GM21381 (cell line): ENCODE data around the gene ALG8.
"Not testable (repeated sequence)": the region's sequence is repeated elsewhere in the genome, so short reads cannot be mapped to it uniquely, and the experiment has no call there.

Experiments
- ATAC-seq: cut with Tn5 transposase; IDR thresholded peaks from one replicate; pipeline ENCODE4 v1.9.1; 2021; ENCODE audit warnings: mild to moderate bottlenecking, moderate library complexity; ENCODE audit not compliant: unreplicated experiment

ALG8 gene

DNA sequence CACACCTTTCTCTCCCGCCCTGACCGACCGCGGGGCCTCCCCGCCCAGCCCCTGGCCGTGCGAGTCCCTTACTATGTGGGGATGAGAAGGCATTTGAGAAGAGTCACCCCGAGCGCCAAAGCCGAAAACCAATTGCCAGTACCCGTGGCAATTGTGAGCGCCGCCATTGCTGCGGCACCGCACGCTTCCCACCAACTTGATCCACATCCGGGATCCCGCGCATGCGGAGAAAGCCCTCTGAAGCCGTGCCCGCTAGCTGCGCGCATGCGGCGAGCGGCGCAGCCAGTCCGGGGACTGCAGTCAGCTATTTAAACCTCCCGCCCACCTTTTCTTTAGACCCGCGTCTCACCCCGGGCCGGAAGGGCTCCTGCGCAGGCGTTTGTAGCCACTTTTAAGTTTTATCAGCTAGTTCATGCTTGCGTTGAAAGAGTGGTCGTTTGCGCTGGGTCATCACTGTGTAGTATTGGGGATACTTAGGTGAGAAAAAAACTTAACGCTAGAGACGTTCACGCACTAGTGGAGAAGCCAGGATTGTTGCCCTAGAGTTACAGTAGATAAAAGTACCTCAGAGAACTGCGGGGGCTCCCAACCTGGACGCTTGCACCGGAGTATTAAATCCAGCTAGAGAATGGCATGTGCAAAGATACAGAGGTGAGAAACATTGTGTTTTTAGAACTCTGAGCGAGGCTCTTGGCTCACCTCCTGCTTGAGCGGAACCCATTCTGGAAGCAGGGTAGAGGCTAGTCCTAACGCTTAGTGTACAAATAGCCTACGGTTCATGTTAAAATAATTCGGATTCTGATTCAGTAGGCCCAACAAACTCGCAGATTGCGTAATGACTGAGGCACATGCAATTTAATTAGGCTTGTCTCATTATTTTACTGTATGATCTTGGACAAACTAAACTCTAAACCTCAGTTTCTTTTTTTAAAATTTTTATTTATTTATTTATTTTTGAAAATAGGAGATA is at the start of gene ALG8:
TSS of gene ALG8 (minus strand) at position 205 of the 970 bp plus-strand sequence. CDS start at position 167, 38 bp downstream.
- peak; percentile 92 for ATAC-seq

DNA sequence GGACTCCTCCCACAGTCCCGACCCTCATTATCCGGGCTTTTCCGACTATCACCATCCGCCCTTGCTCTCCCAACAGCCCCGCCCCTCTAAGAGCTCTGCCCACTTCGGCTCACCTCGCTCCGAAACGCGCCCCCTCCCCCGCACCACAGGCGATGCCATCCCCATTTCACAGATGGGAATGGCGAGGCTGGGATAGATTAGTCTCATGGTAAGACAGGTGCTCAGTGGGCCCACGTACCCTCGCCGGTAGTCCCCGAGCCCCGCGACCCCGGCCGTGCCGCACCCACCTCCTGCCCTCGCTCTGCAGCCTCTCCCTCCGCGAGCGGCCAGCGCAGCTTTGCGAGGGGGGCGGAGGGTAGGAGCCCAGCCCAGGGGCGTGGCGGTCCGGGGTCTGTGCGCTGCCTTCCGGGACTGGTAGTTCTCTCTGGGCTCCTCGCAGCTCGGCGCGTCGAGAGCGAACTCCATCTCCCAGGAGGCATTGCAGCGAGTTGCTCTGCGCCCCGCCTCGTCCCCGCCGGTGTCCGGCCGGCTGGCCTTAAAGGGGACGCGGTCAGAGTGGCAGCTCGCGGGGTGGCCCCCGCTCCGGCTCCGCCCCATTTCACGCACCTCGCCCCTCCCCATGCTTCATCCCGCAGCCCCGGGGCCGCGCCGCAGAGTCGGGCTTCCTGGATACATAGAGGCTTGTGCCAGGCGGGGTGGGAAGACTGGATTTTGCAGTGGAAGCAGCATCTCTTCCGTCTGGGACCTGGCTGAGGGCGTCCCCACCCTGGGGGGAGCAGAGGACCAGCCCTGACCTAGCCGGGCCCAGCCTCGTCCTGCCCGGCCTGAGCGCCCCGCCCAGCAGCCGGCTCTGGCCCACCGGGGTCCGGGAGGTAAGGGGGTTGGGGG is 49.1 kb upstream of the ALG8 start, which contains the start of the genes KCTD21 and USP35:
TSS of gene KCTD21 (minus strand) at position 341 of the 888 bp plus-strand sequence. CDS start 14,072 bp downstream, outside the sequence.
TSS of gene USP35 (plus strand) at position 634 of the 888 bp plus-strand sequence. CDS start 7,327 bp downstream, outside the sequence.
- peak; percentile 93 for ATAC-seq

DNA sequence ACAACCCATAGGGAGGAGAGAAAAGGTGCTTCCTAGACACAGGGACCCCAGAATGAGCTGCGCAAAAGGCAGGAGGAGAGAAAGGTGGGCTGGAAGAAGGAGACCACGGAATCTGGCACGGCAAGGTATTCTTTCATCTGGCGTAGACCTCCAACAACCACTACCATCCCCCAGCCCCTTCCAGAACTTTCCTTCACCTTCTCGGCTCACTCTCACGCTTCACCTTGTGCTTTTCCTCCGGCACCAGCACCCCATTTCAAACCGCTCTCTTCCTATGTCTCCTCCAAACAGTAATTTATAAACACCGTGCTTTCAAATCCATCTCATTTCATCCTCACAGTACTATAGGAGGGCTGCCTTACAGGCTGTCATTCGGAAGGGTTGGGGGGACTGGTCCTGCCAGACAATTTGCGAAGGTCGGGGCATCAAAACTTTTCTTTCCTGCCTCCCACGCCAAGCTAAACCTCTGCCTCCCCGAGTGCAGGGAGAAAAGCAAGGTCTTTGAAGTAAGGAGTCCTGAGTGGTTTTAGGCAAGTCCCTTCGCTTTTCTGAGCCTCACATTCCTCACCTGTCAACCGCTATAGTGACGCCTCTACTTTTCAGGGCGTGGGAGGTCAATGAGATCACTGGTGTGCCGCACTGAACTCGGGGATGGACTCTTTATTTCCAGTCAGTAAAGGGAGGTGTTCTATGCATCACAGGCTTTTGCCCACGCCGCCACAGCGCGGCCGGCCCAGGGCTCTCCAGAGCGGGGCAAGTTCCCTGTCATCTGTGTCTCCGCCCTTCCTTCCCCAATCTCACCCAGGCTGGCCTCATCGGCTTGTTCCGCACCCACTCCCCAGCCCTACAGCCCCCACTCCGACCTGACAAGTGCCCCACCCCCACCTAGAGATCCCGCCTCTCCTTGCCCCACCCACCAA is 48.2 kb upstream of the ALG8 start:
- ATAC-seq, result peak; percentile 15

DNA sequence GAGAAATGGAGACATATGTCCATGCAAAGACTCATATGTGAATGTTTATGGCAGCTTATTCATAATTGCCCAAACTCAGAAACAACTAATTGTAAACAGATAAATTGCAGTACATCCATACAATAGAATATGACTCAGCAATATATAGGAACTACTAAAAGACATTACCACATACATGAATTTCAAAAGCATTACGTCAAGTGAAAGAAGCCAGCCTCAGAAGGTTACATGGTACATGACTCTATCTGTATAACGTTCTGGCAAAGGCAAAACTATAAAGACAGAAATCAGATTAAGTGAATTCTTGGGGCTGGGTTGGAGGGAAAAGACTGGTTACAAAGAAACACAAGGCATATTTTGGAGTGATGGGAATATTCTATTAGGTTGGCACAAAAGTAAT is 41.8 kb upstream of the ALG8 start:
- ATAC-seq, result no peak

DNA sequence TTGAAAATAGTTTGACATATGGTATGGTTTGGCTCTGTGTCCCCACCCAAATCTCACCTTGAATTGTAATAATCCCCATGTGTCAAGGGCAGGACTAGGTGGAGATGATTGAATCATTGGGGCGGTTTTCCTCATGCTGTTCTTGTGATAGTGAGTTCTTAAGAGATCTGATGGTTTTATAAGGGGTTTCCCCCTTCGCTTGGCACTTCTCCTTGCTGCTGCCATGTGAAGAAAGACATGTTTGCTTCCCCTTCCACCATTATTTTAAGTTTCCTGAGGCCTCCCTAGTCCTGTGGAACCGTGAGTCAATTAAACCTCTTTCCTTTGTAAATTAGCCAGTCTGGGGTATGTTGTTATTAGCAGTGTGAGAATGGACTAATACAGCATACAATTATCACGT is 41.3 kb upstream of the ALG8 start:
- no peak for ATAC-seq

DNA sequence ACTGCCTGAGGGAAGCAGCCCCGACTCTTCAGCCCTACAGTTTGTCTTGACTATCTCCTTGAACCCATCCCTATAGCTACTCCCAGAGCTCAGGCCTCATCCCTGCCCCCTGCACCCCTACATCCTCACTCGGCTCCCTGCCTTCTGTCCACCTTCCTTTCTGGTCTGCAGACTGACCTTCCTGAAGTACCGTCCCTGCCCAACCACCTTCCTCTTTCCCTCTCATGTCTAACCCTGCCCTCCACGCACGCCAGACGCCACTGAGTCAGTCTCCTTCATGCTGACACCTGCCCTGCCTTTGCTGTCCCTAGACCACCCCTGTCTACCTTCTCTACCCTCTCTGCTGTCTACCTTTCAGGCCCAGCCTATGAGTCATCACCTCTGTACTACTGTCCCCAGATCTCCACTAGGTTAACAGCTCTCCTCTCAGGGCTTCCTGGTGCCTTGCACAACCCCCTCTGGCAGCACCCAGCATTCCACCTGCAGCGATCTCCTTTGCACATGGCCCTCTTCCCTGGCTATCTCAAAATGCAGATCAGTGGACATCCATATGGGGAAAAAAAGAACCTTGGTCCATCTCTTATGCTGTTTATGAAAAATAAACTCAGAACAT is 40.1 kb upstream of the ALG8 start:
- no peak for ATAC-seq

DNA sequence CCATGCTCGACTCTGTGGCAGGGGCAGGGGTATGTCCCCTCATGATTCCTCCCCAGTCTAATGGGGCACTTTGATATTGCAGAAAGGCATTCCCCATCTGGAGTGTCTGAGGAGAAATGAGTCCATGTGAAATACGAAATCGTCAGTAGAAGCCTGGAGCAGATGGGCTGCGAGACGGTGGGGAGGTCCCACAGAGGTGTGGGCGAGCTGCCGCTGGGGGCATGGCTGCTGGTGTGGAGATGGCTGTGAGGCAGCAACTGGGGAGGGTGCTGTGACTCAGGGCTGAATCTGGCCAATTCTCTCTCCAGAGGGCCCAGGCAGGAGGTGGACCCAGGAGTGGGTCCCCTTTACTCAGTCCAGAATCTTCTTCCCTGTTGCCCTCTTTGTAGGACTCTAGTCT is 37.8 kb upstream of the ALG8 start:
- ATAC-seq, result no peak

DNA sequence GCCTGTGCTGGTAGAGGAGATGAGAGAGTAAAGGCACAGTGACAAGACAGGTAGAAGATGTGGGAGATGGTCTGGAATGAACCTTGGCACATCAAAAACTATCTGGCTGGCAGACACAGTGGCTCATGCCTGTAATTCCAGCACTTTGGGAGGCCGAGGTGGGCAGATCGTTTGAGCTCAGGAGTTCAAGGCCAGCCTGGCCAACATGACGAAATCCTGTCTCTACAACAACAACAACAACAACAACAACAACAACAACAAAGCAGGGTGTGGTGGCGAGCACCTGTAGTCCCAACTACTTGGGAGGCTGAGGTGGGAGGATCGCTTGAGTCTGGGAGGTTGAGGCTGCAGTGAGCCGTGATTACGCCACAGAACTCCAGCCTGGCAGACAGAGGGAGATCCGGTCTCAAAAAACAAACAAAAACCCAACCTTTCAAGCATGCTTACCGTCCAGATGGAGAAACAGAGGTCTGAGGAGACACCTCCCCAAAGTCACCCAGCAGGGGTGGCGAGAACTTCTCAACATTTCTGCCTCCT is 37.2 kb upstream of the ALG8 start:
- no peak for ATAC-seq

DNA sequence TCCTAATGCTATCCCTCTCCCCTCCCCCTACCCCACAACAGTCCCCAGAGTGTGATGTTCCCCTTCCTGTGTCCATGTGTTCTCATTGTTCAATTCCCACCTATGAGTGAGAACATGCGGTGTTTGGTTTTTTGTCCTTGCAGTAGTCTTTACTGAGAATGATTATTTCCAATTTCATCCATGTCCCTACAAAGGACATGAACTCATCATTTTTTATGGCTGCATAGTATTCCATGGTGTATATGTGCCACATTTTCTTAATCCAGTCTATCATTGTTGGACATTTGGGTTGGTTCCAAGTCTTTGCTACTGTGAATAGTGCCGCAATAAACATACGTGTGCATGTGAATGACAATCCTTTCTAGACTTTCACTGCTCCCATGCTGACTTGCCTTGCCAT is 36.4 kb upstream of the ALG8 start:
- not testable (repeated sequence) for ATAC-seq

DNA sequence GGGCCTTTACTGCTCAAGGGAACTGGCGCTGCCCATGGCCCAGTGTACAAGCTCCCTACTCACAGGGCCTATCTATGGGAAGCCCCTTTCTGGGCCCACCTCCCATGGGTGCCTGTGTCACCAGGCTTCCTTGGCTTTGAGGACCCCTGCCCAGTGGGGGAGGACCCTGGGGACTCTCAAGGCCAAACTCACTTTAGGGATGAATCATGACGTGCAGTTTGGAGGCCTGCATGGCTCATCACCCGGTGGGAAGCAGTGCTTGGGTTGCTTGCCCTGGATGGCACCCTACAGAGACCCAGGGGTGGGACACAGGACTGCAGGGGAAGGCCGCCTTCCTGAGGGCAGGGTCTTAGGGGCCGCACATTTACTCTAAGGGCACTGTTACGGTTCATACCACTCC is 32.5 kb upstream of the ALG8 start:
- ATAC-seq, result no peak

DNA sequence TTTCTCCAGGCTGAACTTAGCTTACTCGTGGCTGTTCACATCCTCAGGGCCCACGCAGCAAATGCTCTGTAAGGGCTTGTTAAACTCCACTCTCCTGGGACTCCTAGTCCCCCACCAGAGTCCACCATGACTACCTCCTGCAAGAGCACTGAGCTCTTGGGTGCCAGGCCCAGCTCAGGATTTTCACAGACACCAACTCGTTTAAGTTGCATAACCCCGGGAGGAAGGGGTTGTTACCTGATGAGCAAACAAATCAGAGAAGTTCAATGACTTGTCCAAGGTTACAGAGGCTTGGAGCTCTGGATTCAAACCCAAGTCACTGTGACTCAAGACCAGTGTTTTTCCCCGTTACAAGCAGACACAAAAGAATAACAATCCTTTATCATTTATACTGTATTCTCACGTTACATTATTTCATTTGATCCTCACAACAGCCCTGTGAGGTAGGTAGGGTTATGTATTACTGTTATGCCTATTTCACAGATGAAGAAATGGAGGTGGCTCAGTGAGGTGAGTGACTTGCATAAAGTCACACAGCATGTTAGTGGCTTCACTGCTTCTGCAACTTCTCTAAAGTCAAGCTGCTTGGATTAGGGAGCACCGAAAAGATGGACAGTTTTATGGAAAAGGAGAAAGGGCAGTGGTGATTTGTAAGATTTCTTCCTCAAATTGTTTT is 31.6 kb upstream of the ALG8 start:
- no peak for ATAC-seq

DNA sequence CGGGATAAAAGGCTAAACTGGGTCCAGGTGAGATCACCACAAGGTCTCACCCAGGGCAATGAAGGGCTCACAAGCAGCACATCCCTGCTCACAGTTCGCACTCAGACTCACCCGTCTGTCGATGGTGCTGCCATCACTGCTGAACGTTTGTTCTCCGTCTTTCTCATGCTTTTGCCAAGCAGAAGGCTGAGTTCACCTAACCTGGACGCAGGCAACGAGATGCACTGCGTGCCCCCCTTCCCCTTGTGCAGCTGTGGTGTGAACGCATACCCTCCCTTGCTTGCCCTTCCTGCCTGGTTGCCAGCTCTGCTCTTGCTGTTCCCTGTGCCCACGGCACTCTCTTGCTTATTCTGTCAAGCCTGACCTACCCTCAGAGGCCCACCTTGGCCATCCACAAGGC is 31.0 kb upstream of the ALG8 start:
- no peak for ATAC-seq

DNA sequence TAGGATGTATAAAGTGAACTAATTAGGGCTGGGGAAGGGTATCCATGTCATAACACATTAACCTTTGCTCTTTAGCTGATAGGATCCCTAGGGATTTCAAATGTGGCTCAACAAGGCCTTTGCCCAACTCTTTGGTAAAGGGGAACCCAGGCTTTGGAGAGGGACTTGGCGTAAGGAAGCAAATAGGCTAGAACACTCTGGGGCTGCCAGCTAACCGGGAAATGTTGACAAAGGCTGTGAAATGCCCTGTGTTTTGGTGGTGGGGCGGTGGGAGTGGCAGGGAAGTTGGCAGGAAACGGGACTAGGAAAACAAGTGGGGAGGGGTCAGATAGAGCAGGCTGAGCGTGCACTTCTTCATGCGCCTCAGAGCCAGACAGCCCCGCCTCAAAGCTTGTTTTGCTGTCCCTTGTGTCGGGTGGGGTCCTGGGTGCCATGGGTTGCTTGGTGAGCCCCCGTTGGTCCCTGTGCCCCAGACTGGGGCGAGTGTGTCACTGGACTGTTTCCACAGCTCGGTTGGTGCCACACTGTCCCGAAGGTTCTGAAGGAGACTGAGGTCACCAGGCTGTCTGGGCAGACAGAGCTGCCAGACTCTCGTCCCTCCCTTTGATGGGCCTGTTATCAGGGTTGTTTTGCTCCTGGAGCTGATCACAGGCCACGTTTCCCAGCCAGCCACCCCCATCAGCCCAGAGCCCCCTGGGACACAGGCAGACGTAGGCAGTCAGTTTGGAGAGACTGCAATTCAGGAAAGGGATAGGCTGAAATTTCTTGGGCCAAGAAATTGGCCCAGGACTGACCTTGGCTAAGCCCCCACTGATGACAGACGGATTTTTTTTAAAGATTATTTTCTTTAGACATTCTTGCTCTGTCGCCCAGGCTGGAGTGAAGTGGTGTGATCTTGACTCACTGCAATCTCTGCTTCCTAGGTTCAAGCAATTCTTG is 29.4 kb upstream of the ALG8 start:
- ATAC-seq, result no peak

DNA sequence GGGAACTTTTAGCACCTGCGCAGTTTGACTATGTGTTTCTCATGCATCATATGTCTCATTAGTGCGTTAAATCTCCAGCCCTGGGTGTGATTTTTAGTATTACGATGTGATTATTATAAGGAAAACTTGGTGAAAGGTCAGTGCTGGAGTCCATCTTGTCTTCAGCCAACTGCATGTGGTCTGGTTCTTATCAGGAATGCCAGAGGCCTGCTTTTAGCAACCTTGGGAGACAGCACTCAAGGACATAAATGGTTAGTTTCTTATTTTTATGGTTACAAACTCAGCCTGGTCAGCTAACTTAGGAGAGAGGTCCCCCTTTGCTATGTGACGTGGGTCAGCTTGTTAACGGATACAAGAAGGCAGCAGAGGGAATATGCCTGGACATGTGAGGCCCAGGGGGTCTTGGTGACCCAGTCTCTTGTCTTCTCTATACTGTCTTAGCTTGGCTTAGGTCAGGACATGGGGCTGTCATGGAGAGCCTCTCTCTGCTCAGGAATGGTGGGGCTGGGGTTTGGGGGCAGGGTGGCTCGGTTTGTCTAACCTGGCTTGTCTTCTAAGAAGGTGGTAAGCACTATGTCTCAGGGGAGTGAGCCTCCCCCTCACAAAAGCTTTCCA is 27.5 kb upstream of the ALG8 start:
- no peak for ATAC-seq

DNA sequence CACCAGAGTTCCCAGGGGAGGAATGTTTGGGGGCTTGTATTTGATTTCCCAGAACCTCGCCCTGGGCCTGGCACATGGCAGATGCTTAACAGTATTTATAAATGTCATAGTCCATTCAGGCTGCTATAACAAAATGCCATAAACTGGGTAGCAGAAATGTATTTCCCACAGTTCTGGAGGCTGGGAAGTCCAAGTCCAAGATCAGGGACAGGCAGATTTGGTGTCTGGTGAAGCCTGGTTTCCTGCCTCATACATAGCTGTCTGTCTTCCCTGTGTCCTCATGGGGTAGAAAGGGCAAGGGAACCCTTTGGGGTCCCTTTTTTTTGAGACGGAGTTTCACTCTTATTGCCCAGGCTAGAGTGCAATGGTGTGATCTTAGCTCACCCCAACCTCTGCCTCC is 25.0 kb upstream of the ALG8 start:
- no peak for ATAC-seq

DNA sequence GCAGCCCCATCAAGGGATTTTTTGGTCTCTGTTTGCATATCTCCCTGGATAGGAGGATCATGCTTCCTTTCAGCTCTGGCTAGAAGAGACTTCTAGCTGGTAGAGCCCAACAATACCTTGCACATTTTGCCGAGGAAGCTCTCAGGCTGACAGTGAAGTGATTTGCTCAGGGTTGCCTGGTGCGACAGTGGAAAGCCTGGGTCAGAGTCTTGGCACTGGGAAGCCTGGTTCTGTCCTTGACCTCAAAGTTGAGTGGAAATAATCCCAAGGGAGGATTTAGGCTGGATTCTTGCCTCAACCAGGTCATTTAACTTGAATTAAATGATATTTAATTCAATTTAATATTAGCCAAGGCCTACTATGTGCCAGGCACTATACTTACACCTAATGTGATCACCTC is 24.4 kb upstream of the ALG8 start:
- ATAC-seq, result no peak

DNA sequence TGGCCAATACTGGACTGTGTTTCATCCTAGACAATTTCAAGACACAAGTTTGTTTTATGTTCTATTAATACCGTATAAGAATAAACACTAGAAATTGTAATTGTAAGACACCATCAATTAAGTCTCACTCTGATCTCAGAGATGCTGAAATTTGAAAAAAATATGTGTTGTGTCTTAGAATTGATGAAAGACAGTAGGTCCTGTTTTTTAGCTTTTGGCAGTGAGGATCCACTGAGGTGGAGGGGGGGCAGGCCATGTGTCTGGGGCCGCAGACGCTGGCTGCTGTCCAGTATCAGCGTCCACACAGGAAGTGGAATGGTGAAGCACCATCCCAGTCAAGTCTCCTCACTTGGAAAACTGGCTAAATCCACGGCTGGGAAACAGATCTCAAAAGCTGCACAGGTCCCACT is 22.5 kb upstream of the ALG8 start:
- ATAC-seq, result no peak

DNA sequence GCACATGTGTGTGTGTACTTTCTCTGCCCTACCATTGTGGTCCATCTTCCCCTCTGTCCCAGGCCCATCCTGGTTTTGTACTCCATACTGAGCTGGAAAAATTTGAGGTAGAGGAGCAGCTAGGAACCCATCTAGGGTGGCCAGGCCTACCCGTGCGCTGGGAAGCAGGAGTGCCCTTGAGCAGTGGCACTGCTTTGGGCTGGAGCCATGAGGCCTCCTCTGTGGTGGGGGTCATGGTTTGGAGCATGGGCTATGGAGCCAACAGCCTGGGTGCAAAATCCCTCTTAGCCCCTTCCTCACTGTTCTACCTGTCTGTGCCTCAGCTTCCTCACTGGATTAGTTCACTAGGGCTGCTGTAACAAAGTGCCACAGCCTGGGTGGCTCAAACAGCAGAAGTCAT is 21.9 kb upstream of the ALG8 start:
- ATAC-seq, result no peak
